Measurements from ENCODE around the gene GALNT9.

Gene GALNT9

DNA sequence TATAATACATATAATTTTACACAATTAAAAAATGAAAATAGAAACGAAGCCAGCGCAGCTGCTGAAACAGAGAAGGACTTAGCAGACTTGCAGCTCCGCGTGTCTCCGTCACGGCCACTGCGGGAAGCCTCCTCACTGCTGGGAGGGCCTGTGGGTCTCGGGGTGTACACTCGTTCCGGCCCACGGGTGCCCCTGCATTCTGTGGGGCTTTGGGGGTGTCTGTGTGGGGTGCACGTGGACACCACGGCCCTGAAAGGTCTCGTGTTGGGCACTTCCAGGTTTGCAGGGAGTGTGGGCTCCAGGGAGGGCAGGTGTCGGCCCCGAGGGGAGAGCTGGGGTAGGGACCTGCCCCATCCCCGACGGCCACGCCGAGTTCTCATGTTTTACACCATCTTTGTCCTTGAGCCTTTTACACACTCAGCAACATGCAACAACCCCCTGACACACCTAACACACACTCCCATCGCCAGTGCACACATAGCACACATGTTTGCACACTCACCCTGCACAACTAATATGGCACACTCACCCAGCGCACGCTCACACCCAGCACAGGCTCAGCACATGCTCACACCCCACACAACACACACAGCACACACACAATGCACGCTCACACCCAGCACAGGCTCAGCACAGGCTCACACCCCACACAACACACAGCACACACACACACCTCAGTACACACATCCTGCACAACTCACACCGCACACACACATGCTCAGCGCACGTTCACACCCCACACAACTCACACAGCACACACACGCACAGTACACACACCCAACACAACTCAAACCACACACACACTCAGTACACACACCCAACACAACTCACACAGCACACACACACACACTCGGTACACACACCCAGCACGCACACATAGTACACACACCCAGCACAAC is 148.5 kb downstream of the GALNT9 start:
- DNase-seq (ENCODE audit: low read depth): no peak

DNA sequence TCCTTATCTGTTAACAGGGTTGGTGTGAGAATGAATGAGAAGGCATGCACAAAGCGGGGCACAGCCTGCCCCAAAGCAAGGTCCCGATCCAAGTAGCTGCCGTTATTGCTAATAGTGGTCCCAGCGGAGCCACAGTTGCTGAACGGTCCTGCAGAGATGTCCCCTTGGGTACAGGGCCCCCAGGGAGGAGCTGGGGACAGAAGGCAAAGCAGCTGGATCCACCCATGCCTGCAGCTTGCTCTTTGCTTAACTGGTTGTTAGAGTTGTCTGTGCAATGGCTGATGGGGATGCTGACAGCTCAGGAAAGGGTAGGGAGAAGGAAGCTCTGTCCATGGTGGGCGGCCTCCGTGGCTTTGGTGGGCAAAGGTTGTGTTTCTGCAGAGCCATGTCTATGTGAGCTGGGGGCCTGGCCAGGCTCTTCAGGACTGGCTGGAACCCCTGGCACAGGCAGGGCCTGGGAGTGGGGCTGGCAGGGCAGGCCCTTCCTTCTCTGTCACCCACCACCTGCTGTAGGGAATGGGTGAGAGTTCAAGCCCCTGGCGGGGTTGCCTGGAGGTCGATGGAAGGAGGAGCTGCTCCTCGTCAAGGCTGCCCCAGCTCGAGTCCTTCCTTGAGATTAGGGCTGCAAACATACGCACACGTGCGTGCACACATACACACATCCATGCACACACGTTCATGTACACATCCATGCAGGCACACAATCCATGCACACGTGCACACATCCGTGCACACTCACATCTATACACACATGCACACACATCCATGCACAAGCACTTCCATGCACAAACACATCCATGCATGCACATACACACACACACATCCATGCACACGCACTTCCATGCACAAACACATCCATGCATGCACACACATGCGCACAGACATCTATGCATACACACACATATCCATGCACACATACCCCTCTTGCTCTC is 149.7 kb downstream of the GALNT9 start:
- DNase-seq (ENCODE audit: low read depth): no peak

- DNase-seq (ENCODE audit: low read depth): no peak
These were observed 150.5 kb downstream of the GALNT9 start for GRCh38 chr12:132178801-132179401.

DNA sequence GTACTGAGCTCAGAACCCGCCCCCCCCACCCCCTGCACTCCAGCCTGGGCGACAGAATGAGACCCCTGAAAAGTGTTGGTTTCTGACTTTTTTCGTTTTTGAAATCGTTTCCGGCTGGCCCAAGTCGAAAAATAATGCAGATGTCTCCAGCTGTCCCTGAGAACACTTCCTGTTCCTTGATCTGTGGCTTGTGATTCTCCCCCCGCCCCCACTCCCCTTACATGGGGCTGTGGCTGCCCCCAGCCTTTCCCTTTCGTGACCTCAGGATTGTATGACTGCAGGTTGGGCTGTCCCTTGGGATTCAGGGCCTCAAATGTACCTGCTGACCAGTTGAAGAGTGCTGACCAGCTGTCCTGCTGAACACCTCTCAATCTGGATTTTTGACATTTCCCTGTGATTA is 151.1 kb downstream of the GALNT9 start:
- no peak for DNase-seq (ENCODE audit: low read depth)

- DNase-seq (ENCODE audit: low read depth): no peak
These were observed 152.4 kb downstream of the GALNT9 start for GRCh38 chr12:132176920-132177551.

GRCh38 chr12:132176385-132176919 is 152.9 kb downstream of the GALNT9 start:
- no peak for DNase-seq (ENCODE audit: low read depth)

GRCh38 chr12:132175496-132176384 is 153.6 kb downstream of the GALNT9 start:
- no peak for DNase-seq (ENCODE audit: low read depth)

GRCh38 chr12:132174839-132175490 is 154.4 kb downstream of the GALNT9 start:
- DNase-seq (ENCODE audit: low read depth): no peak

GRCh38 chr12:132174015-132174838 is 155.2 kb downstream of the GALNT9 start:
- no peak for DNase-seq (ENCODE audit: low read depth)

GRCh38 chr12:132173135-132174014 is 156.0 kb downstream of the GALNT9 start:
- no peak for DNase-seq (ENCODE audit: low read depth)

DNA sequence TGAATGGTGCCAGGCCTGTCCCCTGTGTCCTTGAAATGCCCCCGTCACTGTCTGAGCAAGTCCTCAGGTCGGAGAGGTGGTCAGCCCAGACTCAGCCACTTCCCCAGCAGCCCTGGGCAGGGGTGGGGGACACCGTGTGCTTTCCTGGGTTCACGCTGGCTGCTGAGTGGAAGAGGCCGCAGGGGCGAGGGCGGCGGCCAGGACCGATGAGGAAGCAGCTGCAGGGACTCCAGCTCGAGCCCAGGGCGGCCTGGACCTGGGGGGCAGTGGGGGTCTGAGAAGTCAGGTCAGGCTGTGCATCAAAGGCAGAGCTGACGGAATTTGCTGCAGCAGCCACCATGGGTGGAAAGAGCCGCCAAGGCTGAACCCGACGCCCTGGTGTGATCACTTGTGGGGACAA is 156.8 kb downstream of the GALNT9 start:
- DNase-seq (ENCODE audit: low read depth): no peak

- no peak for DNase-seq (ENCODE audit: low read depth)
These were observed 157.3 kb downstream of the GALNT9 start for GRCh38 chr12:132171968-132172521.

- DNase-seq (ENCODE audit: low read depth): no peak
These were observed 158.0 kb downstream of the GALNT9 start for GRCh38 chr12:132171293-132171967.

GRCh38 chr12:132170637-132171292 is 158.6 kb downstream of the GALNT9 start:
- DNase-seq (ENCODE audit: low read depth): no peak

GRCh38 chr12:132170094-132170636 is 159.2 kb downstream of the GALNT9 start:
- DNase-seq (ENCODE audit: low read depth): no peak

- DNase-seq (ENCODE audit: low read depth): no peak
These were observed 160.0 kb downstream of the GALNT9 start for GRCh38 chr12:132169376-132169775.
